Tibial nerve (tissue), 4 donors: ENCODE results near the gene CABP1. TPM values are rescaled to one million over a fixed set of nuclear protein-coding genes. Genes with fewer than 3 reads are reported as not detected.

ENCODE experiments used
- DNase-seq, 2 donors: peaks; one replicate each; pipeline ENCODE4 v3.0.0-alpha.2; 2019; ENCODE audit warnings: low spot score in 2 of 2
- H3K27ac ChIP-seq, 4 donors: fragments of 200-600 bp; sonication (generic) in 3 of 4; one replicate each; pipeline ENCODE4 v1.5.1; 2017 to 2019; ENCODE audit warnings: mild to moderate bottlenecking in 1 of 4
- H3K27me3 ChIP-seq, 2 donors: fragments of 200-600 bp; sonication (generic) in 1 of 2; one replicate each; pipeline versions ENCODE4 v1.5.1 to v1.6.0; 2017 to 2019
- H3K36me3 ChIP-seq, 3 donors: fragments of 200-600 bp; sonication (generic); one replicate each; pipeline ENCODE4 v1.5.1; 2018 to 2019
- H3K4me1 ChIP-seq, 4 donors: fragments of 200-600 bp; sonication (generic) in 3 of 4; one replicate each; pipeline ENCODE4 v1.5.1; 2017 to 2019
- H3K4me3 ChIP-seq, 4 donors: fragments of 200-600 bp; sonication (generic) in 3 of 4; one replicate each; pipeline ENCODE4 v1.5.1; 2017 to 2019; ENCODE audit warnings: mild to moderate bottlenecking in 1 of 4, moderate library complexity in 1 of 4
- H3K9me3 ChIP-seq, 4 donors: fragments of 200-600 bp; sonication (generic) in 3 of 4; one replicate each; pipeline ENCODE4 v1.5.1; 2017 to 2019
- EP300 ChIP-seq, 2 donors: sonication (generic); formaldehyde crosslinking; IDR thresholded peaks; one replicate each; pipeline ENCODE4 v1.6.1; 2017; ENCODE audit warnings: antibody characterized with exemption in 2 of 2, mild to moderate bottlenecking in 1 of 2
- POLR2A ChIP-seq, 2 donors: fragments of 450-650 bp; IDR thresholded peaks; one replicate each; pipeline ENCODE4 v1.6.1; 2017; ENCODE audit warnings: antibody characterized with exemption in 2 of 2, mild to moderate bottlenecking in 2 of 2, moderate library complexity in 2 of 2
- WGBS, 2 donors: methylation state at CpG; one replicate each; pipeline ENCODE4 v1.1.5; 2018; 5-methylcytosine and 5-hydroxymethylcytosine counted together
- total RNA-seq, 4 donors: library from RNA; depleted of rRNA; stranded (reverse); fragments of >200 nt; gene quantifications; one replicate each; pipeline ENCODE4 v1.1.0, GENCODE V29; 2016
- TF ChIP-seq, protein P1 (sequence below), 5 experiments: fragments of 200-600 bp in 3 of 5; fragments of 450-650 bp in 2 of 5; sonication (generic) in 3 of 5; IDR thresholded peaks; one replicate each; pipeline ENCODE4 v1.5.1; 2016 to 2019; ENCODE audit warnings: antibody characterized with exemption in 5 of 5, mild to moderate bottlenecking in 3 of 5, moderate library complexity in 2 of 5

Gene CABP1
- total RNA-seq, 4 donors from 2014 or later, result 0.21 to 0.22 TPM; not detected in 2

DNA sequence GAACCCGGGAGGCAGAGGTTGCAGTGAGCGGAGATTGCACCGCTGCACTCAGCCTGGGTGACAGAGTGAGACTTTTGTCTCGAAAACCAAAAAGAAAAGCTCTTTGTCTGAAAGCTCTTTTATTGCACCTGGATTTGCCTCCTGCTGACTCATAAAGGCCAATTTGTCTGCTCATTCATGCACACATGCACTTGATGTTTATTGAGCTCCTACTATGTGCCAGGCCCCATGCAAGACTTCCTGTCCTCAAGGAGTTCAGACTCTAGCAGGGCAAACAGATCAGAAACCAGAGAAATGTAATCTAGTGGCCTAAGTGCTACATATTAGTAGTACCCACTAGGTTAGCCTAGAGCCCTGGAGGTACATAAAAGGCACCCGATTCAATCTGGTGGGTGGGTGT is 30.2 kb downstream of the CABP1 start:
- Histone ChIP-seq H3K27me3 (no peaks in the 10 kb centered on the region), H3K4me3 (no peak overlapping the region), H3K4me1 (peaks cover 0 to 17% (median 5%) of the 10 kb centered on the region in 4 donors), H3K9me3 (no peaks in the 10 kb centered on the region), H3K27ac (no peak overlapping the region), H3K36me3 (no peaks in the 10 kb centered on the region)
- WGBS, 2 donors, result 85 to 94% methylated on average over 5 of the region's 5 CpGs
- TF ChIP-seq EP300 (IDR thresholded peaks at IDR 0.05), result no peak
- TF ChIP-seq POLR2A (IDR thresholded peaks at IDR 0.05), result no peak
- TF ChIP-seq, protein P1, sequence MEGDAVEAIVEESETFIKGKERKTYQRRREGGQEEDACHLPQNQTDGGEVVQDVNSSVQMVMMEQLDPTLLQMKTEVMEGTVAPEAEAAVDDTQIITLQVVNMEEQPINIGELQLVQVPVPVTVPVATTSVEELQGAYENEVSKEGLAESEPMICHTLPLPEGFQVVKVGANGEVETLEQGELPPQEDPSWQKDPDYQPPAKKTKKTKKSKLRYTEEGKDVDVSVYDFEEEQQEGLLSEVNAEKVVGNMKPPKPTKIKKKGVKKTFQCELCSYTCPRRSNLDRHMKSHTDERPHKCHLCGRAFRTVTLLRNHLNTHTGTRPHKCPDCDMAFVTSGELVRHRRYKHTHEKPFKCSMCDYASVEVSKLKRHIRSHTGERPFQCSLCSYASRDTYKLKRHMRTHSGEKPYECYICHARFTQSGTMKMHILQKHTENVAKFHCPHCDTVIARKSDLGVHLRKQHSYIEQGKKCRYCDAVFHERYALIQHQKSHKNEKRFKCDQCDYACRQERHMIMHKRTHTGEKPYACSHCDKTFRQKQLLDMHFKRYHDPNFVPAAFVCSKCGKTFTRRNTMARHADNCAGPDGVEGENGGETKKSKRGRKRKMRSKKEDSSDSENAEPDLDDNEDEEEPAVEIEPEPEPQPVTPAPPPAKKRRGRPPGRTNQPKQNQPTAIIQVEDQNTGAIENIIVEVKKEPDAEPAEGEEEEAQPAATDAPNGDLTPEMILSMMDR (IDR thresholded peaks at IDR 0.05), result no peak
- no peak for DNase-seq

DNA sequence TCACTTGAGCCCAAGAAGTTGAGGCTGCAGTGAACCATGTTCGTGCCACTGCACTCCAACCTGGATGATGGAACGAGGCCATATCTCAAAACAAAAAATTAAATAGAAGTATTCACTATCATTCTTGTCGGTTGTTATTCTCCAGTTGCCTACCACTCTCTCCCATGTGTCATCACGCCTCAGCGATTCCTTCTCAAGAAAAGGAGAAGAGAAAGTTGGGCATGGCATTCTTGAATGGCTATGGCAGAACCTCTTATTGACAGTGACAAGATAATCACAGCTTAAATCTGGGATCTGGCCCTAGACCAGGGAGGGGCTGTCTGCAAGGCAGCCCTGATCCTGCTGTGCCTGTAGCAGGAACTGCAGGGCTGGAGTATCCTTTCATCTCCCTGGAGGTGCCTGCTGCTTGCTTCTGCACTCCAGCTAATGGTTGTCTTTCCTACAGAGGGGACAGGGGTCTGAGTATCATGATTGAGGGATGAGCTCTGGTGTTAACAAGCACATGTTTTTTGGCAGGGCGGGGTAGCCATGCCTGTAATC is 33.7 kb downstream of the CABP1 start:
- no peak for DNase-seq
- TF ChIP-seq POLR2A (IDR thresholded peaks at IDR 0.05), result no peak
- TF ChIP-seq EP300 (IDR thresholded peaks at IDR 0.05), result no peak
- Histone ChIP-seq H3K9me3 (no peaks in the 10 kb centered on the region), H3K27me3 (no peaks in the 10 kb centered on the region), H3K36me3 (no peaks in the 10 kb centered on the region), H3K4me1 (peaks cover 0 to 11% (median 4%) of the 10 kb centered on the region in 4 donors), H3K4me3 (no peak overlapping the region), H3K27ac (no peak overlapping the region)
- WGBS, 2 donors, result 84 to 89% methylated on average over 6 of the region's 6 CpGs

DNA sequence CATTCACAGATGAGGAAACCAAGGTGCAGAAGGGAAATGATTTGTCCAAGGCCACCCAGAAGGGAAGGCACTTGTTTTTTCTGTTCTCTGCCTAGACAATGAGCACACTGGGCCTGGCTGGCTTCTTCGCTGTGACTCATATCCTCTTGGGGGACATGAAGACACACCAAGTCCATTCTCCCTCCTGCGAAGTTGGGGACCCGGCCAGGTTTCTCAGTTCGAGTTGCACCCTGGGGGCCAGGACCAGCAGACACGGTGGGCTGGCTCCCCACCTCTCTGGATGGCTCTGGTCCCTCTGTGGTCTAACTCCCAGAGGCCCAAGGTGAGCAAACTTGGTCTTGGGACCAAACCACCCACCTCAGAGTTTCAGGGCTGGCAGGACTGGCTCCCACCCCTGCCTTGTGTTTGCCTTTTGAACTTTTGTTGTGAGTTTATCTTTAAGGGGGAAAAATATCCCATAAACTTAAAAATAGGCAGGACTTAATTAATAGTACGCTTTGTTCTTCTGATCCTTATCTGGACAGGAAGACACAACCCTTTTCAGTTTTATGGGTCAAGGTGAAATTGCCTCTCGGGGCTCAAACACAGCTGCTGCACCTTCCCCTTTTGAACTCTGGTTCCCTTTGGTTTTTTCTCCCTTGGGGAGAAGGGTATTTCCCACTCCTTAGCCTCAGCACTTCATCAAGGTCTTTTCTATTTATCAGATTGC is 37.5 kb downstream of the CABP1 start:
- Histone ChIP-seq H3K9me3 (no peaks in the 10 kb centered on the region), H3K36me3 (no peaks in the 10 kb centered on the region), H3K4me1 (peaks cover 0 to 8% (median 2%) of the 10 kb centered on the region in 4 donors), H3K27me3 (no peaks in the 10 kb centered on the region), H3K27ac (peak overlapping the region in 1 of 4 donors; percentile 8), H3K4me3 (no peak overlapping the region)
- no peak for DNase-seq
- 47 to 50% methylated on average over 6 to 7 of the region's 7 CpGs for WGBS, 2 donors
- TF ChIP-seq, protein P1 (IDR thresholded peaks at IDR 0.05), result no peak
- TF ChIP-seq EP300 (IDR thresholded peaks at IDR 0.05), result no peak
- TF ChIP-seq POLR2A (IDR thresholded peaks at IDR 0.05), result no peak

DNA sequence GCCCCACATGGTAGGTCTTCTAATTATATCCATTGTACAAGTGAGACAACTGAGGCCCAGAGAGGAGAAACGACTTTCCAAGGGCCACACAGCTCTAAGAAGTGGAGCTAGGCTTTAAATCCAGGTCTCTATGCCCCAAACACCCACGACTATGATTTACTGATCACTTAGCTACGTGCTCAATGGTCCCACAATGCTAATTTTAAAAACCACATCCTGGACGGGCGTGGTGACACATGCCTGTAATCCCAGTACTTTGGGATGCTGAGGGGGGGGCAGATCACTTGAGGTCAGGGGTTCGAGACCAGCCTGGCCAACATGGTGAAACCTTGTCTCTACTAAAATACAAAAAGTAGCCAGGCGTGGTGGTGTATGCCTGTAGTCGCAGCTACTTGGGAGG is 38.1 kb downstream of the CABP1 start:
- WGBS, 2 donors, result 60 to 73% methylated on average over 8 of the region's 8 CpGs
- no peak for TF ChIP-seq POLR2A (IDR thresholded peaks at IDR 0.05)
- TF ChIP-seq, protein P1 (IDR thresholded peaks at IDR 0.05), result no peak
- no peak for TF ChIP-seq EP300 (IDR thresholded peaks at IDR 0.05)

DNA sequence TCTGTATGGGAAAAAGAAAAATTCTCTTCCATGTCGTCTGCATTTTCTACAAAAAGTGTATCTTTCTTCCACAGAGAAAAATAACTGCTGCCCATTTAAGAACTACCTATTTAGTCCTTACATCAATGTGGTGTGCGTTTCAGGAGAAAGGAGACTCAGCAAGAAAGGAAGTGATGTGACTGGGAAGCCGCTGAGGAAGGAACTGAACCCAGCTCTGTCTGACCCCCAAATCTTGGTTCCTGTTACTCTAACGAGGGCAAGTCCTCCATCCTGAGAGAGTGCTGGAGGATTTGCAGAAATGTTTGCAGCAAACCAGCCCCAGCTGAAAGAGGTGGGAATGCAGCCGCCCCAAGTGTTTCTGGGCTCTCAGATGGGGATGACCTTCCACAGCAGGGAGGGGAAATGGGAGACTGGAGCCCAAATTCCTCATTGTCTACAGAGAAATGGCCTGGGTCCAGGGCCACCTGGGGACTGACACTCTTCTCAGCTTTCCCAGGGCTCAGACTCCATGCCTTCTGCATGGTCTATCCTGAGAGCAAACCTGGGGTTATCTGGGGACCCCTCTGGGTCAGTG is 39.8 kb downstream of the CABP1 start:
- Histone ChIP-seq H3K36me3 (no peaks in the 10 kb centered on the region), H3K4me1 (peaks cover 0 to 13% (median 2%) of the 10 kb centered on the region in 4 donors), H3K27me3 (no peaks in the 10 kb centered on the region), H3K4me3 (no peak overlapping the region), H3K27ac (no peak overlapping the region), H3K9me3 (no peaks in the 10 kb centered on the region)
- DNase-seq, result no peak
- TF ChIP-seq EP300 (IDR thresholded peaks at IDR 0.05) (no peak), POLR2A (IDR thresholded peaks at IDR 0.05) (no peak)
- TF ChIP-seq, protein P1 (IDR thresholded peaks at IDR 0.05), result no peak
- 49 to 57% methylated on average over 5 of the region's 5 CpGs for WGBS, 2 donors

More for the DNA sequence above, 38.1 kb downstream of the CABP1 start:
- H3K36me3 ChIP-seq, result no peaks in the 10 kb centered on the region
- H3K9me3 ChIP-seq, result no peaks in the 10 kb centered on the region
- no peaks in the 10 kb centered on the region for H3K27me3 ChIP-seq
- peaks cover 0 to 8% (median 2%) of the 10 kb centered on the region in 4 donors for H3K4me1 ChIP-seq
- no peak for DNase-seq
- no peak overlapping the region for H3K4me3 ChIP-seq
- no peak overlapping the region for H3K27ac ChIP-seq
